Tibial nerve (tissue), 4 donors: ENCODE measurements around the gene MAP4K1. TPM values are rescaled to one million over a fixed set of nuclear protein-coding genes. Genes with fewer than 3 reads are reported as not detected.

ENCODE experiments used
- DNase-seq, 2 donors: peaks; one replicate each; pipeline ENCODE4 v3.0.0-alpha.2; 2019; ENCODE audit warnings: low spot score in 2 of 2
- H3K27ac ChIP-seq, 4 donors: fragments of 200-600 bp; sonication (generic) in 3 of 4; one replicate each; pipeline ENCODE4 v1.5.1; 2017 to 2019; ENCODE audit warnings: mild to moderate bottlenecking in 1 of 4
- H3K27me3 ChIP-seq, 2 donors: fragments of 200-600 bp; sonication (generic) in 1 of 2; one replicate each; pipeline versions ENCODE4 v1.5.1 to v1.6.0; 2017 to 2019
- H3K36me3 ChIP-seq, 3 donors: fragments of 200-600 bp; sonication (generic); one replicate each; pipeline ENCODE4 v1.5.1; 2018 to 2019
- H3K4me1 ChIP-seq, 4 donors: fragments of 200-600 bp; sonication (generic) in 3 of 4; one replicate each; pipeline ENCODE4 v1.5.1; 2017 to 2019
- H3K4me3 ChIP-seq, 4 donors: fragments of 200-600 bp; sonication (generic) in 3 of 4; one replicate each; pipeline ENCODE4 v1.5.1; 2017 to 2019; ENCODE audit warnings: mild to moderate bottlenecking in 1 of 4, moderate library complexity in 1 of 4
- H3K9me3 ChIP-seq, 4 donors: fragments of 200-600 bp; sonication (generic) in 3 of 4; one replicate each; pipeline ENCODE4 v1.5.1; 2017 to 2019
- EP300 ChIP-seq, 2 donors: sonication (generic); formaldehyde crosslinking; IDR thresholded peaks; one replicate each; pipeline ENCODE4 v1.6.1; 2017; ENCODE audit warnings: antibody characterized with exemption in 2 of 2, mild to moderate bottlenecking in 1 of 2
- POLR2A ChIP-seq, 2 donors: fragments of 450-650 bp; IDR thresholded peaks; one replicate each; pipeline ENCODE4 v1.6.1; 2017; ENCODE audit warnings: antibody characterized with exemption in 2 of 2, mild to moderate bottlenecking in 2 of 2, moderate library complexity in 2 of 2
- WGBS, 2 donors: methylation state at CpG; one replicate each; pipeline ENCODE4 v1.1.5; 2018; 5-methylcytosine and 5-hydroxymethylcytosine counted together
- total RNA-seq, 4 donors: library from RNA; depleted of rRNA; stranded (reverse); fragments of >200 nt; gene quantifications; one replicate each; pipeline ENCODE4 v1.1.0, GENCODE V29; 2016
- TF ChIP-seq, protein P1 (sequence below), 5 experiments: fragments of 200-600 bp in 3 of 5; fragments of 450-650 bp in 2 of 5; sonication (generic) in 3 of 5; IDR thresholded peaks; one replicate each; pipeline ENCODE4 v1.5.1; 2016 to 2019; ENCODE audit warnings: antibody characterized with exemption in 5 of 5, mild to moderate bottlenecking in 3 of 5, moderate library complexity in 2 of 5

Gene MAP4K1
- total RNA-seq, 4 donors from 2014 or later, result 2.5 to 10.0 (median 8.8) TPM

DNA sequence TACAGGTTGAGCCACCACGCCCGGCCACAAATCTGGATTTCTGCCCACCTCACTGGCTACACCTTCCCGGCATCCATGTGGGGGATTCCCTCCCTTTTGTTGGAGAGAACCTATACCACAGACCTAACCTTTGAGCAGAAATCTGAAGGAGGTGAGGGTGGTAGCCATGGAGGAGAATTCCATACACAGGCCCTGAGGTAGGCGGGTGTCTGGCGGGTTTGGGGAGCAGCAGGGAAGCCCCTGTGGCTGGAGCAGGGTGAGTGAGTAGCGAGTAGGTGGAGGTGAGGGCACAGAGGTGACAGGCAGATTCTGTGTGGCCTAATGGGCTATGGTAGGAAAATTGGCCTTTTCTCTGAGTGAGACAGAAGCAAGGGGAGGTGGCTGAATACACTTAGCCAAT lies 11.8 kb upstream of the MAP4K1 start:
- Histone ChIP-seq H3K4me3 (no peak overlapping the region), H3K27me3 (no peaks in the 10 kb centered on the region), H3K9me3 (no peaks in the 10 kb centered on the region), H3K27ac (no peak overlapping the region), H3K36me3 (peaks cover 2 to 93% (median 33%) of the 10 kb centered on the region in 3 donors), H3K4me1 (peaks cover 0 to 3% (median 0%) of the 10 kb centered on the region in 4 donors)
- DNase-seq, result no peak
- 94% methylated on average over 6 of the region's 6 CpGs for WGBS, 2 donors
- no peak for TF ChIP-seq POLR2A (IDR thresholded peaks at IDR 0.05)
- TF ChIP-seq, protein P1, sequence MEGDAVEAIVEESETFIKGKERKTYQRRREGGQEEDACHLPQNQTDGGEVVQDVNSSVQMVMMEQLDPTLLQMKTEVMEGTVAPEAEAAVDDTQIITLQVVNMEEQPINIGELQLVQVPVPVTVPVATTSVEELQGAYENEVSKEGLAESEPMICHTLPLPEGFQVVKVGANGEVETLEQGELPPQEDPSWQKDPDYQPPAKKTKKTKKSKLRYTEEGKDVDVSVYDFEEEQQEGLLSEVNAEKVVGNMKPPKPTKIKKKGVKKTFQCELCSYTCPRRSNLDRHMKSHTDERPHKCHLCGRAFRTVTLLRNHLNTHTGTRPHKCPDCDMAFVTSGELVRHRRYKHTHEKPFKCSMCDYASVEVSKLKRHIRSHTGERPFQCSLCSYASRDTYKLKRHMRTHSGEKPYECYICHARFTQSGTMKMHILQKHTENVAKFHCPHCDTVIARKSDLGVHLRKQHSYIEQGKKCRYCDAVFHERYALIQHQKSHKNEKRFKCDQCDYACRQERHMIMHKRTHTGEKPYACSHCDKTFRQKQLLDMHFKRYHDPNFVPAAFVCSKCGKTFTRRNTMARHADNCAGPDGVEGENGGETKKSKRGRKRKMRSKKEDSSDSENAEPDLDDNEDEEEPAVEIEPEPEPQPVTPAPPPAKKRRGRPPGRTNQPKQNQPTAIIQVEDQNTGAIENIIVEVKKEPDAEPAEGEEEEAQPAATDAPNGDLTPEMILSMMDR (IDR thresholded peaks at IDR 0.05), result no peak
- no peak for TF ChIP-seq EP300 (IDR thresholded peaks at IDR 0.05)

DNA sequence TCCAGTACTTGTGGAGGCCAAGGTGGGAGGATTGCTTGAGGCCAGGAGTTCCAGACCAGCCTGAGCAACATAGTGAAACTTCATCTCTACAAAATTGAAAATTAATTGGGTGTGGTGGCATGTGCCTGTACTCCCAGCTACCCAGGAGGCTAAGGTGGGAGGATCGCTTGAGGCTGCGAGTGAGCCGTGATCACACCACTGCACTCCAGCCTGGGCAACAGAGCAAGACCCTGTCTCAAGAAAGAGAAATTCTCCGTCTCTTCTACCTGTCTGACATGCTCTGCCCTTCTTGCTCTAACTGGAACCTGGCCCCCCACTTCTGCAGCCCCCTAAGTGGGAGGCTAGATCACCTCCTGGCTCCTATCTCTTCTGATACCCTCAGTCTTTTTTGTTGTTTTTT lies 8.6 kb upstream of the MAP4K1 start:
- DNase-seq, result no peak
- no peaks in the 10 kb centered on the region for H3K27me3 ChIP-seq
- peaks cover 2 to 98% (median 31%) of the 10 kb centered on the region in 3 donors for H3K36me3 ChIP-seq
- H3K27ac ChIP-seq, result no peak overlapping the region
- no peak overlapping the region for H3K4me3 ChIP-seq
- H3K4me1 ChIP-seq, result no peaks in the 10 kb centered on the region
- WGBS, 2 donors, result 94 to 98% methylated on average over 4 of the region's 4 CpGs
- H3K9me3 ChIP-seq, result no peaks in the 10 kb centered on the region
- no peak for TF ChIP-seq EP300 (IDR thresholded peaks at IDR 0.05)
- TF ChIP-seq POLR2A (IDR thresholded peaks at IDR 0.05), result no peak
- TF ChIP-seq, protein P1 (IDR thresholded peaks at IDR 0.05), result no peak

DNA sequence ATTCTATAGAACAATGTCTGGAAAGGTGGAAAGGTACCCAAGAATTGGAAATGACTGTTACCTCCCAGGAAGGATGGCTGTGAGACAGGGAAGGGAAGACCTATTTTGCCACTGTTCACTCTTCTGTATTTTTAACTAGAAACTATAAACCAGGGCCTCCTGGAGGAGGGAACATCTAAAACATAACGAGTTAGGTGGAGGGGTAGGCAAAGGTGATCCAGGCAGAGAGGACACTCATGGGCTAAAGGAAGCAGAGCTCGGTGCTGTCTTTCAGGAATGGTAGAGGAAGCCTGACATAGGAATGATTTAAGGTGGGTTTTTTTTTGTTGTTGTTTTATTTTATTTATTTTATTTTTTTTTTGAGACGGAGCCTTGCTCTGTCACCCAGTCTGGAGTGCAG lies 7.1 kb upstream of the MAP4K1 start:
- DNase-seq, result no peak
- H3K36me3 ChIP-seq, result peaks cover 0 to 95% (median 34%) of the 10 kb centered on the region in 3 donors
- 84 to 87% methylated on average over 3 of the region's 3 CpGs for WGBS, 2 donors
- H3K27ac ChIP-seq, result no peak overlapping the region
- H3K4me3 ChIP-seq, result no peak overlapping the region
- no peaks in the 10 kb centered on the region for H3K9me3 ChIP-seq
- peaks cover 0 to 9% (median 5%) of the 10 kb centered on the region in 4 donors for H3K4me1 ChIP-seq
- no peaks in the 10 kb centered on the region for H3K27me3 ChIP-seq
- TF ChIP-seq POLR2A (IDR thresholded peaks at IDR 0.05) (no peak), EP300 (IDR thresholded peaks at IDR 0.05) (no peak)
- TF ChIP-seq, protein P1 (IDR thresholded peaks at IDR 0.05), result no peak

DNA sequence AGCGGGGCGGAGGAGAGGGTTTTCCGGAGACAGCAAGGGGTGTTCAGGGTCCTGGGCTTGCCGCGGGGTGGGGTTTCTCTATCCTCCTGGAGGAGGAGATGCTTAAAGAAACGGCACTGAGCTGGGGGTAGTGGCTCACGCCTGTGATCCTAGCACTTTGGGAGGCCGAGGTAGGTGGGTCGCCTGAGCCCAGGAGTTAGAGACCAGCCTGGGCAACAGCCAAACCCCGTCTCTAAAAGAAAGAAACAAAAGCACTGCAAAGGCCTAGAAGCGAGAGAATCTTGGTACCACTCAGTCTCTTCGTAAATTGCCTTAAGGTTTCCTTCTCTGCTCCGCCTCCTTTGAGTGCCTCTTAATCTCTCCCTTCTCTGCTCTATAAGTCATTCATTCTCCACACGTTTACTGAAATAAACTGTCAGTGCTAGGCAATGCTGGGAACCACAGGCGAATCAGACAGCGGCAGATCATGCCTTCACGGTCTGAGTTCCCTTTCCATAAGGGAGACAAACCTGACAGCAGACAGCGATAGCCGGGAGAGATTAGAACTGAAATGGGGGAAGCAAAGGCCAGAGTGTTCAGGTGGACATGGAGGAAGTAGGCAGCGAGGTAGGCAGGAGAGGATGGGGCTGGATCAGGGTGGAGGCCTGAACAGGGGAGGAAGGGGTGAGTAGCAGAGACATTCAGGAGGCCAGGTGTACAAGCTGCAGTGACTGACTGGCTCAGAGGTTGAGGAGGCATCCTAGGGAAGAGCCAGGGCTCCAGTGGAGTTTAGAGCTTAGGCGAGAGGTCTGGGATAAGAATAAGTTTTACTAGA lies 1.8 kb upstream of the MAP4K1 start:
- Histone ChIP-seq H3K27me3 (no peaks in the 10 kb centered on the region), H3K9me3 (no peaks in the 10 kb centered on the region), H3K4me3 (peak overlapping the region; percentile 59 to 93 (median 79)), H3K4me1 (peaks cover 0 to 23% (median 10%) of the 10 kb centered on the region in 4 donors), H3K27ac (peak overlapping the region; percentile 74 to 92 (median 83)), H3K36me3 (peaks cover 0 to 42% (median 8%) of the 10 kb centered on the region in 3 donors)
- no peak for DNase-seq
- TF ChIP-seq, protein P1 (IDR thresholded peaks at IDR 0.05), result no peak
- TF ChIP-seq EP300 (IDR thresholded peaks at IDR 0.05) (no peak), POLR2A (IDR thresholded peaks at IDR 0.05) (no peak)
- WGBS, 2 donors, result 19 to 21% methylated on average over 20 to 21 of the region's 21 CpGs
